HepG2 (cell line): ENCODE data around the gene SLC25A22. TPM values are rescaled to one million over a fixed set of nuclear protein-coding genes. Genes with fewer than 3 reads are reported as not detected.
A peak's percentile ranks its signal among the peaks of the same experiment; 100 is the strongest.

ENCODE experiments used
- BCL6 ChIP-seq: IDR thresholded peaks from 2 replicates; pipeline ENCODE4 v1.6.1; 2016; ENCODE audit warnings: missing genetic modification reagents, missing compliant biosample characterization
- FOXO1 ChIP-seq: sonication (generic); formaldehyde crosslinking; IDR thresholded peaks from 2 replicates; pipeline ENCODE4 v1.4.0; 2020; ENCODE audit warnings: missing genetic modification reagents
- KDM2A ChIP-seq: sonication (generic); formaldehyde crosslinking; IDR thresholded peaks from 2 replicates; pipeline ENCODE4 v1.4.0; 2020; ENCODE audit warnings: low read depth, missing genetic modification reagents, borderline replicate concordance
- MEIS1 ChIP-seq: sonication (generic); formaldehyde crosslinking; IDR thresholded peaks from 2 replicates; pipeline ENCODE4 v1.9.0; 2021; ENCODE audit warnings: mild to moderate bottlenecking, missing genetic modification reagents, moderate library complexity, borderline replicate concordance
- MYC ChIP-seq: sonication (generic); formaldehyde crosslinking; IDR thresholded peaks from 2 replicates; pipeline ENCODE4 v1.9.0; 2021; ENCODE audit warnings: missing genetic modification reagents, borderline replicate concordance
- NAIF1 ChIP-seq: sonication (generic); formaldehyde crosslinking; IDR thresholded peaks from 2 replicates; pipeline ENCODE4 v1.5.0; 2020; ENCODE audit warnings: mild to moderate bottlenecking, missing genetic modification reagents, borderline replicate concordance
- REXO4 ChIP-seq: sonication (generic); formaldehyde crosslinking; IDR thresholded peaks from 2 replicates; pipeline ENCODE4 v1.8.0; 2022; ENCODE audit warnings: missing genetic modification reagents, mild to moderate bottlenecking, borderline replicate concordance
- SP5 ChIP-seq: IDR thresholded peaks from 2 replicates; pipeline ENCODE4 v1.6.1; 2016; ENCODE audit warnings: low read depth, borderline replicate concordance
- ZNF589 ChIP-seq: sonication (generic); formaldehyde crosslinking; conservative IDR thresholded peaks from 2 replicates; pipeline ENCODE4 v1.8.0; 2022; ENCODE audit warnings: mild to moderate bottlenecking, moderate library complexity, missing genetic modification reagents
- ZNF629 ChIP-seq: sonication (generic); formaldehyde crosslinking; conservative IDR thresholded peaks from 2 replicates; pipeline ENCODE4 v1.5.0; 2020; ENCODE audit warnings: missing genetic modification reagents
- polyA plus RNA-seq, 8 experiments: library from polyadenylated mRNA; depleted of rRNA in 3 of 8; stranded (reverse) in 7 of 8; unstranded in 1 of 8; fragments of >200 nt; fragmentation: Illumina TruSeq in 4 of 8; extraction: Trizol in 4 of 8; gene quantifications; 2 replicates each; pipeline versions ENCODE4 v1.2.1 to v1.2.3, GENCODE V29; 2011 to 2016; ENCODE audit warnings: low read depth in 4 of 8, missing spikeins in 1 of 8, mixed read lengths in 1 of 8; ENCODE audit not compliant: insufficient read depth in 1 of 8
- total RNA-seq, 5 experiments: library from RNA; depleted of rRNA; stranded (reverse); fragments of >200 nt; fragmentation: Illumina TruSeq; extraction: Trizol; gene quantifications; 2 replicates each; pipeline ENCODE4 v1.2.3, GENCODE V29; 2016; ENCODE audit warnings: low read depth in 1 of 5
- TF ChIP-seq, protein P1 (sequence below): IDR thresholded peaks from 2 replicates; pipeline ENCODE4 v1.4.0; 2020; ENCODE audit warnings: mild to moderate bottlenecking, missing genetic modification reagents
- TF ChIP-seq, protein P2 (sequence below): sonication (generic); formaldehyde crosslinking; IDR thresholded peaks from 2 replicates; pipeline ENCODE4 v1.5.1; 2020; ENCODE audit warnings: mild to moderate bottlenecking, missing genetic modification reagents, moderate library complexity
- TF ChIP-seq, protein P3 (sequence below): IDR thresholded peaks from 2 replicates; pipeline ENCODE4 v1.6.1; 2016; ENCODE audit warnings: low read depth, borderline replicate concordance
- TF ChIP-seq, protein P4 (sequence below): IDR thresholded peaks from 2 replicates; pipeline ENCODE4 v1.6.1; 2016
- TF ChIP-seq, protein P5 (sequence below): sonication (generic); formaldehyde crosslinking; IDR thresholded peaks from 2 replicates; pipeline ENCODE4 v1.4.0; 2020; ENCODE audit warnings: missing genetic modification reagents

Gene SLC25A22
- total and polyA plus RNA-seq, 2 of the 13 experiments (the other 11 are each of a cell fraction or from before 2014, with no cell fraction given): 12.4 to 19.2 TPM

DNA sequence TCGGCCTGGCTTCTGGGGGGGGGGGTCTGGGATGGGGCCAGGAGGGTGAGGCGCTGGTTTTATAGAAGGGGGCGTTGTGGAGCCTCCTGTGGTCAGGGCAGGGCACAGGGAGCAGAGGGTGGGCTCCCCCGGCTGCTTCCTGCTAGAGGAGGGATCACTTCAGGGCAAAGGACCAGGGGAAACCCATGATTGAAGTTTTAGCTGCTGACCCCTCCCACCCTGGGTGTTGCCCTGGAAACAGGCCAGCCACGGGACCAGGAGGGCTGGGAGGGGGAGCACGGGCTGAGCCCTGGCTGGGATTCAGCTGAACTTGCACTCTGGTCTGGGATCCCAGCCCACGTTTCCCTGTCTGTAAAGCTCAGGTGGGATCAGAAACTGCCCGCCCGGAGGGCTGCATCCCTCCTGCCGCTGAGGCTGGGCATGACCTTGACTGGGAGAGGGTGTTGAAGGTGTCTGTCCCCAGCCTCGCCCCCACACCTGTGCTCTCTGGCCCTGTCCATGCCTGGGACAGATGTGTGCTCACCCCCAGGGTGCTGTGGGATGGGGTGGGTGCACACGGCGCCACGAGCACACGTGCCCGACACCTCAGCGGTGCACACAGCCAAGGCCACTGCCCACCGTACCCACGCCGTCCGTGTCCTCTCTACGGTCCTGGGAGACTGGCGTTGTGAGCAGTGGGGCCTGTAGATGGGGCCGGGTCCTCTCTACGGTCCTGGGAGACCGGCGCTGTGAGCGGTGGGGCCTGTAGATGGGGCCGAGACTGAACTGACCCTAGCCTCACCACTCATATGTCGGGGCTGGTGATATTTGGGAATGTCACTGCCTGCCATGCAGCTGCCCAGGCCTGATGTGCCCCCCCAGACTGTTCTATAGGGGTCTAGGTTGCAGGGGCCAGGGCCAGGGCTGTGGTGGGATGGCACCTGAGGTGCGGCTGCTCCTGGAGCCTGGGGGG is 46.9 kb upstream of the SLC25A22 start (continued):
- TF ChIP-seq NAIF1 (CRISPR knock-in tag) (no peak), KDM2A (CRISPR knock-in tag) (0 out of 2 replicates have a peak, but pooled peaks have one; percentile 41), FOXO1 (no peak), SP5 (CRISPR knock-in tag) (peak; percentile 70), ZNF589 (CRISPR knock-in tag) (no peak), ZNF629 (CRISPR knock-in tag) (0 out of 2 replicates have a peak, but pooled peaks have one; percentile 9), BCL6 (CRISPR knock-in tag) (peak; percentile 33; the same call in 1 of the 2 replicates), MEIS1 (peak; percentile 34; the same call in 1 of the 2 replicates), REXO4 (CRISPR knock-in tag) (no peak), MYC (CRISPR knock-in tag) (0 out of 2 replicates have a peak, but pooled peaks have one; percentile 44)
- TF ChIP-seq, protein P1, sequence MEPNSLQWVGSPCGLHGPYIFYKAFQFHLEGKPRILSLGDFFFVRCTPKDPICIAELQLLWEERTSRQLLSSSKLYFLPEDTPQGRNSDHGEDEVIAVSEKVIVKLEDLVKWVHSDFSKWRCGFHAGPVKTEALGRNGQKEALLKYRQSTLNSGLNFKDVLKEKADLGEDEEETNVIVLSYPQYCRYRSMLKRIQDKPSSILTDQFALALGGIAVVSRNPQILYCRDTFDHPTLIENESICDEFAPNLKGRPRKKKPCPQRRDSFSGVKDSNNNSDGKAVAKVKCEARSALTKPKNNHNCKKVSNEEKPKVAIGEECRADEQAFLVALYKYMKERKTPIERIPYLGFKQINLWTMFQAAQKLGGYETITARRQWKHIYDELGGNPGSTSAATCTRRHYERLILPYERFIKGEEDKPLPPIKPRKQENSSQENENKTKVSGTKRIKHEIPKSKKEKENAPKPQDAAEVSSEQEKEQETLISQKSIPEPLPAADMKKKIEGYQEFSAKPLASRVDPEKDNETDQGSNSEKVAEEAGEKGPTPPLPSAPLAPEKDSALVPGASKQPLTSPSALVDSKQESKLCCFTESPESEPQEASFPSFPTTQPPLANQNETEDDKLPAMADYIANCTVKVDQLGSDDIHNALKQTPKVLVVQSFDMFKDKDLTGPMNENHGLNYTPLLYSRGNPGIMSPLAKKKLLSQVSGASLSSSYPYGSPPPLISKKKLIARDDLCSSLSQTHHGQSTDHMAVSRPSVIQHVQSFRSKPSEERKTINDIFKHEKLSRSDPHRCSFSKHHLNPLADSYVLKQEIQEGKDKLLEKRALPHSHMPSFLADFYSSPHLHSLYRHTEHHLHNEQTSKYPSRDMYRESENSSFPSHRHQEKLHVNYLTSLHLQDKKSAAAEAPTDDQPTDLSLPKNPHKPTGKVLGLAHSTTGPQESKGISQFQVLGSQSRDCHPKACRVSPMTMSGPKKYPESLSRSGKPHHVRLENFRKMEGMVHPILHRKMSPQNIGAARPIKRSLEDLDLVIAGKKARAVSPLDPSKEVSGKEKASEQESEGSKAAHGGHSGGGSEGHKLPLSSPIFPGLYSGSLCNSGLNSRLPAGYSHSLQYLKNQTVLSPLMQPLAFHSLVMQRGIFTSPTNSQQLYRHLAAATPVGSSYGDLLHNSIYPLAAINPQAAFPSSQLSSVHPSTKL (CRISPR knock-in tag): 0 out of 2 replicates have a peak, but pooled peaks have one; percentile 25
- TF ChIP-seq, protein P2, sequence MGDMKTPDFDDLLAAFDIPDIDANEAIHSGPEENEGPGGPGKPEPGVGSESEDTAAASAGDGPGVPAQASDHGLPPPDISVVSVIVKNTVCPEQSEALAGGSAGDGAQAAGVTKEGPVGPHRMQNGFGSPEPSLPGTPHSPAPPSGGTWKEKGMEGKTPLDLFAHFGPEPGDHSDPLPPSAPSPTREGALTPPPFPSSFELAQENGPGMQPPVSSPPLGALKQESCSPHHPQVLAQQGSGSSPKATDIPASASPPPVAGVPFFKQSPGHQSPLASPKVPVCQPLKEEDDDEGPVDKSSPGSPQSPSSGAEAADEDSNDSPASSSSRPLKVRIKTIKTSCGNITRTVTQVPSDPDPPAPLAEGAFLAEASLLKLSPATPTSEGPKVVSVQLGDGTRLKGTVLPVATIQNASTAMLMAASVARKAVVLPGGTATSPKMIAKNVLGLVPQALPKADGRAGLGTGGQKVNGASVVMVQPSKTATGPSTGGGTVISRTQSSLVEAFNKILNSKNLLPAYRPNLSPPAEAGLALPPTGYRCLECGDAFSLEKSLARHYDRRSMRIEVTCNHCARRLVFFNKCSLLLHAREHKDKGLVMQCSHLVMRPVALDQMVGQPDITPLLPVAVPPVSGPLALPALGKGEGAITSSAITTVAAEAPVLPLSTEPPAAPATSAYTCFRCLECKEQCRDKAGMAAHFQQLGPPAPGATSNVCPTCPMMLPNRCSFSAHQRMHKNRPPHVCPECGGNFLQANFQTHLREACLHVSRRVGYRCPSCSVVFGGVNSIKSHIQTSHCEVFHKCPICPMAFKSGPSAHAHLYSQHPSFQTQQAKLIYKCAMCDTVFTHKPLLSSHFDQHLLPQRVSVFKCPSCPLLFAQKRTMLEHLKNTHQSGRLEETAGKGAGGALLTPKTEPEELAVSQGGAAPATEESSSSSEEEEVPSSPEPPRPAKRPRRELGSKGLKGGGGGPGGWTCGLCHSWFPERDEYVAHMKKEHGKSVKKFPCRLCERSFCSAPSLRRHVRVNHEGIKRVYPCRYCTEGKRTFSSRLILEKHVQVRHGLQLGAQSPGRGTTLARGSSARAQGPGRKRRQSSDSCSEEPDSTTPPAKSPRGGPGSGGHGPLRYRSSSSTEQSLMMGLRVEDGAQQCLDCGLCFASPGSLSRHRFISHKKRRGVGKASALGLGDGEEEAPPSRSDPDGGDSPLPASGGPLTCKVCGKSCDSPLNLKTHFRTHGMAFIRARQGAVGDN: peak; percentile 60
- TF ChIP-seq, protein P3, sequence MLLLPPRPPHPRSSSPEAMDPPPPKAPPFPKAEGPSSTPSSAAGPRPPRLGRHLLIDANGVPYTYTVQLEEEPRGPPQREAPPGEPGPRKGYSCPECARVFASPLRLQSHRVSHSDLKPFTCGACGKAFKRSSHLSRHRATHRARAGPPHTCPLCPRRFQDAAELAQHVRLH (CRISPR knock-in tag): 0 out of 2 replicates have a peak, but pooled peaks have one; percentile 25
- TF ChIP-seq, protein P4, sequence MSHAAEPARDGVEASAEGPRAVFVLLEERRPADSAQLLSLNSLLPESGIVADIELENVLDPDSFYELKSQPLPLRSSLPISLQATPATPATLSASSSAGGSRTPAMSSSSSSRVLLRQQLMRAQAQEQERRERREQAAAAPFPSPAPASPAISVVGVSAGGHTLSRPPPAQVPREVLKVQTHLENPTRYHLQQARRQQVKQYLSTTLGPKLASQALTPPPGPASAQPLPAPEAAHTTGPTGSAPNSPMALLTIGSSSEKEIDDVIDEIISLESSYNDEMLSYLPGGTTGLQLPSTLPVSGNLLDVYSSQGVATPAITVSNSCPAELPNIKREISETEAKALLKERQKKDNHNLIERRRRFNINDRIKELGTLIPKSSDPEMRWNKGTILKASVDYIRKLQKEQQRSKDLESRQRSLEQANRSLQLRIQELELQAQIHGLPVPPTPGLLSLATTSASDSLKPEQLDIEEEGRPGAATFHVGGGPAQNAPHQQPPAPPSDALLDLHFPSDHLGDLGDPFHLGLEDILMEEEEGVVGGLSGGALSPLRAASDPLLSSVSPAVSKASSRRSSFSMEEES: peak; percentile 90
- TF ChIP-seq, protein P5, sequence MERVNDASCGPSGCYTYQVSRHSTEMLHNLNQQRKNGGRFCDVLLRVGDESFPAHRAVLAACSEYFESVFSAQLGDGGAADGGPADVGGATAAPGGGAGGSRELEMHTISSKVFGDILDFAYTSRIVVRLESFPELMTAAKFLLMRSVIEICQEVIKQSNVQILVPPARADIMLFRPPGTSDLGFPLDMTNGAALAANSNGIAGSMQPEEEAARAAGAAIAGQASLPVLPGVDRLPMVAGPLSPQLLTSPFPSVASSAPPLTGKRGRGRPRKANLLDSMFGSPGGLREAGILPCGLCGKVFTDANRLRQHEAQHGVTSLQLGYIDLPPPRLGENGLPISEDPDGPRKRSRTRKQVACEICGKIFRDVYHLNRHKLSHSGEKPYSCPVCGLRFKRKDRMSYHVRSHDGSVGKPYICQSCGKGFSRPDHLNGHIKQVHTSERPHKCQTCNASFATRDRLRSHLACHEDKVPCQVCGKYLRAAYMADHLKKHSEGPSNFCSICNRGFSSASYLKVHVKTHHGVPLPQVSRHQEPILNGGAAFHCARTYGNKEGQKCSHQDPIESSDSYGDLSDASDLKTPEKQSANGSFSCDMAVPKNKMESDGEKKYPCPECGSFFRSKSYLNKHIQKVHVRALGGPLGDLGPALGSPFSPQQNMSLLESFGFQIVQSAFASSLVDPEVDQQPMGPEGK (CRISPR knock-in tag): peak; percentile 71; the same call in 1 of the 2 replicates
